Bone marrow (tissue), 2 donors: Measurements from ENCODE around the gene PRIMA1.

ENCODE experiments used
- DNase-seq, 2 donors: peaks; one replicate each; lab custom pipeline; 2025; lab: John Stamatoyannopoulos, UW

The PRIMA1 gene

DNA sequence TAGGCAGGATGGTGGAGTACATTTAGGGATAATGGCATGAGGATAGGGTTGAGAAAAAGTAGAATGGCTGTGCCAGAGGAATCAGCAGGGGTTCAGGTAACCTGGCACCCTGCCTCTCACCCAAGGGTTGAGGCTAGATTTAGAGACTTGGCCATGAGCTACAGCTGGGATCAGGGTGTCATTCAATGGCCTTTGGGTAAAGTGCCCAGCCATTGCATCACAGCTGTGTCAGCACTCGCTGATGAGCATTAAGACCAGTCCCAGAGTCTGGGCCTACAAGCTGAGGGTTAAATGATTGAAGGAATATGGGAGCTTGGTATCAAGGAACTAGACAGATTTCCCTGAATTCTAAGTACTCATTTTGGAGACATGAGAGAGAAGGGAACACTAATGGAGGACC is 113.9 kb downstream of the PRIMA1 start:
- no peak for DNase-seq

DNA sequence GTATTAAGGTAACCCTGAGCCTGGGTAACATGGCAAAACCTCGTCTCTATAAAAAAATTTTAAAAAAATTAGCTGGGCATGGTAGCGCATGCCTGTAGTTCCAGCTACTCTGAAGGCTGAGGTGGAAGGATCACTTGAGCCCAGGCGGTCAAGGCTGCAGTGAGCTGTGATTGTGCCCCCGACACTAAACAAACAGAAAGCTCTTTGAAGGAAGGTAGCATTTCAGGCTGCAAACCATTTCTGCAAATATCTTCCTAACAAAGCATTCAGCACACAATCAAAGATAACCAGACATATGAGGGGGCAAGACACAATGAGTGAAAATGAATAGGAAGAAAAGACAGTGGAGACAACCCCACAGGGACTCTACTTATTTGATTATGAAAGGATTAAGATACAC is 118.7 kb downstream of the PRIMA1 start:
- no peak for DNase-seq
